ENCODE measurements around the gene GDPD4. TPM values are rescaled to one million over a fixed set of nuclear protein-coding genes. Genes with fewer than 3 reads are reported as not detected.

GDPD4 gene
- total and polyA plus RNA-seq, 10 of the 15 experiments (the other 5 are each of a cell fraction or from before 2014, with no cell fraction given), result 0.23 TPM; not detected in 9

DNA sequence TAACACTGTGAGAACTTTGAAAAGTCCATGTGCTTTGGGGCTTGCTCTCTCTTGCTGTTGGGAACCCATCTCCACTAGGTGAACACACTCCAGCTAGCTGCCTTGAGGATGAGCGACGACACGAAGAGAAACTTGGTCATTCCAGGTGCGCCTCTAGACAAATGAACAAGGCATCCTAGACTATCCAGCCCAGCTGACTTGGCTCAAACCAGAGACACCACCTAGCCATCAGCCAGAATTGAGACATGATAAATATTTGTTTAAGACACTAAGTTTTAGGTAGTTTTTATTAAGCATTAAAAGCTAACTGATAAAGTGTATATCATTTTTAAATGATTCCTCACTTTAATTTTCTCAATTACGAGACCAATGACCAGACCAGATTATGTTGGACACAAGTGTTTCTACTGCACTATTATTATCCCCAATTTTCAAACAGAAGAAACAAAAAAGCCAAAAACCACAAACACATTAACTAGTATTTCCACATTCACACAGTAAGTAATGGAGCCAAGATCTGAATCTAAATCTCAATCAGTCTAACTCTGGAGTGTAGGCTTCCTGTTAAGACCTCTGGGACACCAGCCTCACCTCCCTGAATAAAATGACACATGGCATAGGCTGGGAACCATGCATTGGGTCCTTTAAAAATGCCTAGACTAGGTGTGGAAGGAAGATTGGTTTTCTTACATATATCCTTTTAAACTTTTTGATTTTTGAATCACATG is 70.4 kb downstream of the GDPD4 start:
- ChIA-PET RAD21 (ENCODE audit: unreplicated experiment) (no interaction called here), POLR2A (no interaction called here), CTCF (no interaction called here), SMC1A (ENCODE audit: uncharacterized antibody, unreplicated experiment) (no interaction called here)
- no peak for ATAC-seq
- intact Hi-C loops (cut with micrococcal nuclease; ENCODE audit: unreplicated experiment), result no loop called here
- 48% methylated on average over 5 of the region's 5 CpGs for WGBS (ENCODE audit: insufficient coverage, insufficient replicate concordance, low lambda C conversion rate, missing lambda C conversion rate)
- Histone ChIP-seq H3K9me3 (replicated peaks; ENCODE audit: control insufficient read depth, insufficient read depth, low read length) (no peaks in the 10 kb centered on the region), H3K9ac (ENCODE audit: control insufficient read depth, insufficient read depth, low read length) (no peak overlapping the region), H3K4me2 (ENCODE audit: control insufficient read depth, insufficient read depth) (no peak overlapping the region), H3K4me3 (no peak overlapping the region), H3K36me3 (ENCODE audit: control insufficient read depth in 2 of 2, insufficient read depth in 2 of 2, low read length in 1 of 2) (no peaks in the 10 kb centered on the region), H3K27me3 (replicated peaks in 1 of 2; ENCODE audit: control insufficient read depth in 2 of 2, insufficient read depth in 2 of 2, low read length in 1 of 2) (no peaks in the 10 kb centered on the region; a peak in 2 of 4 replicates), H4K20me1 (ENCODE audit: control insufficient read depth, insufficient read depth) (no peaks in the 10 kb centered on the region), H3K79me2 (ENCODE audit: control insufficient read depth, insufficient read depth, low read length) (no peaks in the 10 kb centered on the region), H2AFZ (ENCODE audit: control insufficient read depth, low read depth, low read length) (no peak overlapping the region), H3K27ac (ENCODE audit: control insufficient read depth, insufficient read depth) (no peak overlapping the region), H3K4me1 (ENCODE audit: control insufficient read depth, insufficient read depth, low read length) (no peaks in the 10 kb centered on the region)
- no TSS peak for BruUV-seq (replicated peaks)
- DNase-seq (ENCODE audit: low read depth, low spot score), result no peak
- TF ChIP-seq SKIL (IDR thresholded peaks at IDR 0.05; ENCODE audit: low read depth, poor library complexity, severe bottlenecking) (no peak), RCOR1 (conservative IDR thresholded peaks at IDR 0.05; ENCODE audit: low read depth, low read length) (no peak), MEF2B (IDR thresholded peaks at IDR 0.05; ENCODE audit: partially characterized antibody, poor library complexity, severe bottlenecking) (no peak), MYB (IDR thresholded peaks at IDR 0.05; ENCODE audit: borderline replicate concordance, low read depth, low read length) (no peak), KLF5 (IDR thresholded peaks at IDR 0.05; ENCODE audit: partially characterized antibody) (no peak), FOXM1 (IDR thresholded peaks at IDR 0.05; ENCODE audit: low read depth, low read length) (no peak), TAF1 (IDR thresholded peaks at IDR 0.05; ENCODE audit: borderline replicate concordance, low read depth, low read length) (no peak), FOS (IDR thresholded peaks at IDR 0.05; ENCODE audit: borderline replicate concordance, extremely low read depth, insufficient read length) (no peak), CEBPB (IDR thresholded peaks at IDR 0.05; ENCODE audit: borderline replicate concordance in 1 of 2, low read depth in 2 of 2, low read length in 2 of 2) (no peak)
- TF ChIP-seq, protein P1, sequence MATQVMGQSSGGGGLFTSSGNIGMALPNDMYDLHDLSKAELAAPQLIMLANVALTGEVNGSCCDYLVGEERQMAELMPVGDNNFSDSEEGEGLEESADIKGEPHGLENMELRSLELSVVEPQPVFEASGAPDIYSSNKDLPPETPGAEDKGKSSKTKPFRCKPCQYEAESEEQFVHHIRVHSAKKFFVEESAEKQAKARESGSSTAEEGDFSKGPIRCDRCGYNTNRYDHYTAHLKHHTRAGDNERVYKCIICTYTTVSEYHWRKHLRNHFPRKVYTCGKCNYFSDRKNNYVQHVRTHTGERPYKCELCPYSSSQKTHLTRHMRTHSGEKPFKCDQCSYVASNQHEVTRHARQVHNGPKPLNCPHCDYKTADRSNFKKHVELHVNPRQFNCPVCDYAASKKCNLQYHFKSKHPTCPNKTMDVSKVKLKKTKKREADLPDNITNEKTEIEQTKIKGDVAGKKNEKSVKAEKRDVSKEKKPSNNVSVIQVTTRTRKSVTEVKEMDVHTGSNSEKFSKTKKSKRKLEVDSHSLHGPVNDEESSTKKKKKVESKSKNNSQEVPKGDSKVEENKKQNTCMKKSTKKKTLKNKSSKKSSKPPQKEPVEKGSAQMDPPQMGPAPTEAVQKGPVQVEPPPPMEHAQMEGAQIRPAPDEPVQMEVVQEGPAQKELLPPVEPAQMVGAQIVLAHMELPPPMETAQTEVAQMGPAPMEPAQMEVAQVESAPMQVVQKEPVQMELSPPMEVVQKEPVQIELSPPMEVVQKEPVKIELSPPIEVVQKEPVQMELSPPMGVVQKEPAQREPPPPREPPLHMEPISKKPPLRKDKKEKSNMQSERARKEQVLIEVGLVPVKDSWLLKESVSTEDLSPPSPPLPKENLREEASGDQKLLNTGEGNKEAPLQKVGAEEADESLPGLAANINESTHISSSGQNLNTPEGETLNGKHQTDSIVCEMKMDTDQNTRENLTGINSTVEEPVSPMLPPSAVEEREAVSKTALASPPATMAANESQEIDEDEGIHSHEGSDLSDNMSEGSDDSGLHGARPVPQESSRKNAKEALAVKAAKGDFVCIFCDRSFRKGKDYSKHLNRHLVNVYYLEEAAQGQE (IDR thresholded peaks at IDR 0.05; ENCODE audit: low read depth, low read length), result no peak
- TF ChIP-seq, protein P2, sequence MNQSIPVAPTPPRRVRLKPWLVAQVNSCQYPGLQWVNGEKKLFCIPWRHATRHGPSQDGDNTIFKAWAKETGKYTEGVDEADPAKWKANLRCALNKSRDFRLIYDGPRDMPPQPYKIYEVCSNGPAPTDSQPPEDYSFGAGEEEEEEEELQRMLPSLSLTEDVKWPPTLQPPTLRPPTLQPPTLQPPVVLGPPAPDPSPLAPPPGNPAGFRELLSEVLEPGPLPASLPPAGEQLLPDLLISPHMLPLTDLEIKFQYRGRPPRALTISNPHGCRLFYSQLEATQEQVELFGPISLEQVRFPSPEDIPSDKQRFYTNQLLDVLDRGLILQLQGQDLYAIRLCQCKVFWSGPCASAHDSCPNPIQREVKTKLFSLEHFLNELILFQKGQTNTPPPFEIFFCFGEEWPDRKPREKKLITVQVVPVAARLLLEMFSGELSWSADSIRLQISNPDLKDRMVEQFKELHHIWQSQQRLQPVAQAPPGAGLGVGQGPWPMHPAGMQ (IDR thresholded peaks at IDR 0.05; ENCODE audit: borderline replicate concordance), result no peak
- in situ Hi-C loops (cut with MboI), result no loop called here
- no peak for FAIRE-seq

Measured in GM12878 (cell line).